Cardiac septum (tissue), 1 donor: ENCODE results near the gene NUBP2. TPM values are rescaled to one million over a fixed set of nuclear protein-coding genes. Genes with fewer than 3 reads are reported as not detected.

Experiments
- microRNA-seq: library from miRNA; unstranded; fragments of <30 nt; microRNA quantifications from one replicate; pipeline ENCODE4 v1.2.0, GENCODE V29; 2020
- total RNA-seq: library from RNA; stranded (reverse); fragmentation: NEBNext Ultra II Directional; extraction: Animal tissue kit (Norgen Biotek cat#: 25700); gene quantifications from one replicate; pipeline ENCODE4 v1.2.1, GENCODE V29; 2021
- donor health status: DM: no; HTN: no; CAD: no.

Gene NUBP2
- total RNA-seq, 1 donor from 2014 or later: 32.3 TPM

Small RNAs within 50 kb of the gene (microRNA-seq; reads per million reads assigned to microRNA genes)
- gene MIR3177: 1.8 reads per million

Other genes with a start within 250 kb of the NUBP2 start
- 19.8 TPM for gene TMEM204, start 249.3 kb upstream of the NUBP2 start, total RNA-seq
- gene IFT140, start 170.9 kb upstream of the NUBP2 start, total RNA-seq: 10.5 TPM
- 12.4 TPM for gene CRAMP1, start 170.6 kb upstream of the NUBP2 start, total RNA-seq
- 26.2 TPM for gene JPT2, start 104.7 kb upstream of the NUBP2 start, total RNA-seq
- 71.4 TPM for gene MAPK8IP3, start 76.8 kb upstream of the NUBP2 start, total RNA-seq
- 31.7 TPM for gene NME3, start 11.4 kb upstream of the NUBP2 start, total RNA-seq
- 14.9 TPM for gene EME2, start 10.2 kb upstream of the NUBP2 start, total RNA-seq
- 63.4 TPM for gene MRPS34, start 9.8 kb upstream of the NUBP2 start, total RNA-seq
- gene SPSB3, start 389 bp upstream of the NUBP2 start, total RNA-seq: 24.2 TPM
- 0.19 TPM for gene IGFALS, start 10.7 kb downstream of the NUBP2 start, total RNA-seq
- gene HAGH, start 43.9 kb downstream of the NUBP2 start, total RNA-seq: 166 TPM
- gene FAHD1, start 44.2 kb downstream of the NUBP2 start, total RNA-seq: 20.5 TPM
- gene MEIOB, start 89.2 kb downstream of the NUBP2 start, total RNA-seq: not detected
- gene HS3ST6, start 135.5 kb downstream of the NUBP2 start, total RNA-seq: not detected
- 39.2 TPM for gene MSRB1, start 160.2 kb downstream of the NUBP2 start, total RNA-seq
- gene RPL3L, start 171.7 kb downstream of the NUBP2 start, total RNA-seq: 202 TPM
- 390 TPM for gene NDUFB10, start 176.6 kb downstream of the NUBP2 start, total RNA-seq
- gene RPS2, start 181.9 kb downstream of the NUBP2 start, total RNA-seq: 702 TPM
- not detected for gene RNF151, start 183.9 kb downstream of the NUBP2 start, total RNA-seq
- 18.3 TPM for gene TBL3, start 189.1 kb downstream of the NUBP2 start, total RNA-seq
- not detected for gene NOXO1, start 198.5 kb downstream of the NUBP2 start, total RNA-seq
- 25.5 TPM for gene GFER, start 201.2 kb downstream of the NUBP2 start, total RNA-seq
- gene SYNGR3, start 207.0 kb downstream of the NUBP2 start, total RNA-seq: 1.8 TPM
- gene ZNF598, start 226.9 kb downstream of the NUBP2 start, total RNA-seq: 21.9 TPM
- not detected for gene NPW, start 236.8 kb downstream of the NUBP2 start, total RNA-seq
- 183 TPM for gene NHERF2, start 243.9 kb downstream of the NUBP2 start, total RNA-seq